CD4-positive, alpha-beta T cell treated with Interleukin-6 at 100 ng/mL for 8 hours (primary cell): Measurements from ENCODE around the gene MICU2.

Experiments used
- DNase-seq: peaks from one replicate; pipeline ENCODE4 v3.0.0-alpha.2; 2020; ENCODE audit warnings: mixed read lengths, low spot score

The MICU2 gene

GRCh38 chr13:21544515-21544914, 59.5 kb downstream of the MICU2 start:
- DNase-seq, result no peak

GRCh38 chr13:21542563-21542962, 61.4 kb downstream of the MICU2 start:
- DNase-seq, result no peak

- no peak for DNase-seq
These were observed 62.0 kb downstream of the MICU2 start for GRCh38 chr13:21541980-21542379.

GRCh38 chr13:21541271-21541670, 62.7 kb downstream of the MICU2 start:
- DNase-seq, result no peak

- DNase-seq, result no peak
These were observed 64.3 kb downstream of the MICU2 start for GRCh38 chr13:21539687-21540086.

- DNase-seq, result no peak
These were observed 65.2 kb downstream of the MICU2 start for GRCh38 chr13:21538753-21539152.

- no peak for DNase-seq
These were observed 65.7 kb downstream of the MICU2 start for GRCh38 chr13:21538280-21538679.

- DNase-seq, result no peak
These were observed 66.9 kb downstream of the MICU2 start for GRCh38 chr13:21537105-21537504.

GRCh38 chr13:21534760-21535159, 69.2 kb downstream of the MICU2 start:
- DNase-seq, result no peak

GRCh38 chr13:21531455-21531854, 72.5 kb downstream of the MICU2 start:
- no peak for DNase-seq

GRCh38 chr13:21530656-21531055, 73.3 kb downstream of the MICU2 start:
- DNase-seq, result no peak

GRCh38 chr13:21529146-21529893, 74.7 kb downstream of the MICU2 start:
- DNase-seq, result no peak

- no peak for DNase-seq
These were observed 75.4 kb downstream of the MICU2 start for GRCh38 chr13:21528616-21529015.

- no peak for DNase-seq
These were observed 77.0 kb downstream of the MICU2 start for GRCh38 chr13:21526707-21527540.

GRCh38 chr13:21522847-21523246, 81.1 kb downstream of the MICU2 start:
- no peak for DNase-seq

GRCh38 chr13:21522130-21522529, 81.8 kb downstream of the MICU2 start:
- DNase-seq, result no peak

- no peak for DNase-seq
These were observed 85.3 kb downstream of the MICU2 start for GRCh38 chr13:21518617-21519144.

- DNase-seq, result no peak
These were observed 86.4 kb downstream of the MICU2 start for GRCh38 chr13:21517576-21517975.

GRCh38 chr13:21516805-21517204, 87.2 kb downstream of the MICU2 start:
- DNase-seq, result no peak

- DNase-seq, result no peak
These were observed 92.1 kb downstream of the MICU2 start for GRCh38 chr13:21511849-21512248.

GRCh38 chr13:21504379-21504778, 99.6 kb downstream of the MICU2 start:
- no peak for DNase-seq

GRCh38 chr13:21501686-21502085, 102.3 kb downstream of the MICU2 start:
- no peak for DNase-seq

GRCh38 chr13:21486322-21486721, 117.6 kb downstream of the MICU2 start:
- DNase-seq, result no peak
